Central memory CD4-positive, alpha-beta T cell (primary cell): ENCODE measurements around the gene PSRC1.
A peak's percentile ranks its signal among the peaks of the same experiment; 100 is the strongest.
"Not testable (repeated sequence)": the region's sequence is repeated elsewhere in the genome, so short reads cannot be mapped to it uniquely, and the experiment has no call there.

Experiments
- DNase-seq: peaks from one replicate; pipeline ENCODE4 v3.0.0; 2022

PSRC1 gene

DNA sequence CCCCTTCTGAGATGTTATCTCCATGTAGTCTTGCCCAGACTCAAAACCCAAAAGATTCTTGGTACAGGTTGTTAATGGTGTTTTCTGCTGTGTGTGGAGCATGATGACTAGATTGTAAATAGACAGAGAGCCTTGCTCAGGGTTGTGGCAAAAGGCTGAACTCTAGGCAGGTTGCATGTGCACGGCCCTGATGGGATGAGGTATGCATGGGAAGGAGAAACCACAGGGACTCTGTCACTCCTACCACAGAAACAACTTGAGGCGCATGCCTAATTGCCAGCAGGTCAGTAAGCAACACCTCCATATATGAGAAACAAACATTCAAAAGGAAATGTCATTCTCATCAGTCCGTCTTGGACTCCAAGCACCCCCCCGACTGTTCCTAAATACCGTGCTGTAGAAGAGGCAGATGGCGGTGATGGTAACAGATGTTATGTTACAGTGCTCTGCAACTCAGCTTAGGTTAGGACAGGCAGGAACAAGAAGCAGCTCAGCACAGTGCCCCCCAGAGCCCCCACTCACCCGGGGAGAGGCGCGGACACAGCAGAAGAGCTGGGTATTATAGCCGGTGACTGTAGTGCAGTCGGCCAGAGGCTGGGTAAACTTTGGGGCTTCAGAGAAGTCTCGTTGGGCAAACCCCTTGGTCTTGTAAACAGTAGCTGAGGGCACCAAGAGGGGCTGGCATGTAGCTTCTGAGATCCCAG is 12.9 kb upstream of the PSRC1 start:
- DNase-seq, result no peak

DNA sequence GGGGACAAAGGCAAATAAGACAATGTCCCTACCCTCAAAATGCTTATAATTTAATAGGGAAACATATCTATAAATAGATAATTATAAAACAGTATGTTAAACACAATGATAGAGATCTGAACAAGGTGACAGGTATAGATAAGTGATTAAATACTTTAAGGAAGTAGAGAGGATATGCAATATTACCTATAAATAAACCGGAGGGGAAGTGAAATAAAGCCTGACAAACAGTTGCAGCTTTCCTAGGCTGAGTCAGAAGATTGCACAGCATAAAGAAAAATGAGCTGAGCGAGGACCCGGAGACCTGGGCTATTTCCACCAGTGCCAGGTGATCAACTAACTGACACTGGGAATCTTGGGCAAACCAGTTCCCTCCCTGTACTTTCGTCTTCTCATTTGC is 11.5 kb upstream of the PSRC1 start:
- DNase-seq, result no peak

GRCh38 chr1:109293026-109293425 is 10.1 kb upstream of the PSRC1 start:
- DNase-seq, result no peak

DNA sequence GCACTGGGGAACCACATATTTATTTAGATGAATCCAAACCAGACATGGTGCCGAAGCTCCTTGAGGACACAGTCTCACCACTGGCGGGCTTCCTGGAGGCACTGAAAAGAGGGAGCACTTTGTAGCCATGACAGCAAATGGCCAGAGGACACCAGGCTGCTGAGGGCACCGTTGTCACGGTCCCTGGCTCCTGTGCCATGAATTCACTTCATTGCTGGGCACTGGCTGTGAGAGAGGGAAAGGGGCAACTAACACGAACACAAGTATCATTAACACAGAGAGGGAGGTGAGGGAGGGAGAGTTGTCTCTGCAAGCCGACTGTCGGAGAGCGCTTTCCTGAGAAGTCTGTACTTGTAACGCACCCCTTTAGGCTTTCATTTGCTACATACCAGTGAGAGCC is 9.4 kb upstream of the PSRC1 start:
- no peak for DNase-seq

- no peak for DNase-seq
These were observed 8.1 kb upstream of the PSRC1 start for GRCh38 chr1:109290998-109291397.

DNA sequence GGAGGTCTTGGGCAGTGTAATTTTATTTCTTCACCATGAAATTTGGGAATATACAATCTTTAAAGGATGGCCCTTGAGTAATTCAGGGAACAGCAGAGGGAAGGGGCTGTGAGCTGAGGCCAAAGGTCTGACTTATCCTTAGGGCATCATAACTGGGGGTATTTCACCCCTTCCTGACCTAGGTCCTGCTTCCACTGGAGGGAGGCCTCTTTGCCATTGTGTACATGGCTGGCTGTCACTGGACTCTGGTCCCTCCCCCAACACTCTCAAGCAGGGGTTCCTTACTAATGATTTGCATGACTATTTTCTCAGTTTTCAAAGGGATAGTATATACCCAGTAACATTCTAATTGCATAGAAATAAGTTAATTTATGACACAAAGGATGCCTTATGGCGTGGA is 7.2 kb upstream of the PSRC1 start:
- no peak for DNase-seq

- DNase-seq, result not testable (repeated sequence)
These were observed 3.8 kb upstream of the PSRC1 start for GRCh38 chr1:109286762-109287161.

DNA sequence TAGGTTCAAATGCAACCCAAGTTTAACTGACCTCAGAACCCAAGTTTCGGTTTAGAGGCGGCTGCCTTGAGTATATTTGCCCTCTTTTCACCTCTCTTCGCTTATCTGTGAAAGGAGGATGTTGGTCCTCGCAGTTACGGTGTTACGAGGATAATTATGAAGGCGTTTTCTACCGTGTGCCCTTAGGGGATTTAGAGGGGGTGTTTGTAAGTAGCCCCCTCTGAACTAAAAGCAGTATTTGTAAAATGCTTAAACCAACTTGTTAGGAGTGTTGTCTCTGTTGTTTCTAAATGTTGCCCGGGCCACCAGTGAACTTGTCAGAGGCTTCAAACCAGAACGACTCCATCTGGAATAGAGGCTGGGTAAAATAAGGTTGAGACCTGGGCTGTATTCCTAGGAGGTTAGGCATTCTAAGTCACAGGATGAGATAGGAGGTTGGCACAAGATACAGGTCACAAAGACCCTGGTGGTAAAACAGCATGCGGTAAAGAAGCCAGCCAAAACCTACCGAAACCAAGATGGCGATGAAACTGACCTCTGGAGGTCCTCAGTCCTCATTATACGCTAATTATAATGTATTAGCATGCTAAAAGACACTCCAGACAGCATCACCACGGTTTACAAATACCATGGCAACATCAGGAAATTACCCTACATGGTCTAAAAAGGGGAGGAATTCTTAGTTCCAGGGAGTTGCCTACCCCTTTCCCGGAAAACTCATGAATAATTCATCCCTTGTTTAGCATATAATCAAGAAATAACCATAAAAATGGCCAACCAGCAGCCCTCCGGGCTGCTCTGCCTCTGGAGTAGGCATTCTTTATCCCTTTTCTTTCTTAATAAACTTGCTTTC is 1.0 kb upstream of the PSRC1 start:
- no peak for DNase-seq

GRCh38 chr1:109282497-109282951 is 421 bp downstream of the PSRC1 start:
- DNase-seq, result no peak

DNA sequence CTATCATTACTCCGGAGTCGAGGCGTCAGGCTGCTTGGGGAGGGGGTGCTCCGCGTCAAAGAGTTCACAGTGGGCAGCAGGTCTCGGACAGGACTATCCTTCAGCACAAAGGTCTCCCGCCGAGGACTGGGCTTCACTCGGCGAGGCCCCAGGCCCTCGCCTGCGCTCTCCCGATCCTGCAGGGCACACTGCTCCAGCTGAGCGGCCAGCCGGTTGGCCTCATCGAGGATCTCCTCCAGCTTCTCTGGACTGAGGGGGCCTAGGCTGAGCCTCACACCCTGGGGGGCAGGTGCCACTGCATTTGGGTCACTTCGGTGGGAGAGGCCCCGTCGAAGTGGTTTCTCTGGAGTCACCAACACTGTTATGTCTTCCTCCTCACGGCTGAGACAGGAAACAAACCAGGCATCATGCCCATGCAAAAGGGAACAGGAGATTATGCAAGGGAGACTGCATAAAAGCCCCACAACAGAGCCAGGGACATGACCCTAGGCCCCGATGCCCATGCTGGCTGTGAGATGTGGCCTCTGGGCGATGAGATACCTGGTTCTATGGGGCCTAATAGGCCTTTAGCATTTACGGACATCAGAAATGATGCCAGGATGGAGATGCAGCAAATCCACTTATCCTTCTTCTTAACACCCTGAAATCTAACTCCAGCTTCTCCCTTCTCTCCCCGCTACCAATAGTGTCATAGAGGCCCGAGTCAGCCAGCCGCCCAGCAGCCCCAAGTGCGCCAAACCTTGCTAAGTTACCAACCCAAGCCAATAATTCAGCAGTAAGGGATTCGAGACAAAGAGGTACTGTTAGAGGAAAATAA is 1.1 kb downstream of the PSRC1 start:
- no peak for DNase-seq

- DNase-seq, result no peak
These were observed 2.1 kb downstream of the PSRC1 start for GRCh38 chr1:109280862-109281261.

GRCh38 chr1:109279615-109280278 is 3.2 kb downstream of the PSRC1 start:
- DNase-seq, result no peak

DNA sequence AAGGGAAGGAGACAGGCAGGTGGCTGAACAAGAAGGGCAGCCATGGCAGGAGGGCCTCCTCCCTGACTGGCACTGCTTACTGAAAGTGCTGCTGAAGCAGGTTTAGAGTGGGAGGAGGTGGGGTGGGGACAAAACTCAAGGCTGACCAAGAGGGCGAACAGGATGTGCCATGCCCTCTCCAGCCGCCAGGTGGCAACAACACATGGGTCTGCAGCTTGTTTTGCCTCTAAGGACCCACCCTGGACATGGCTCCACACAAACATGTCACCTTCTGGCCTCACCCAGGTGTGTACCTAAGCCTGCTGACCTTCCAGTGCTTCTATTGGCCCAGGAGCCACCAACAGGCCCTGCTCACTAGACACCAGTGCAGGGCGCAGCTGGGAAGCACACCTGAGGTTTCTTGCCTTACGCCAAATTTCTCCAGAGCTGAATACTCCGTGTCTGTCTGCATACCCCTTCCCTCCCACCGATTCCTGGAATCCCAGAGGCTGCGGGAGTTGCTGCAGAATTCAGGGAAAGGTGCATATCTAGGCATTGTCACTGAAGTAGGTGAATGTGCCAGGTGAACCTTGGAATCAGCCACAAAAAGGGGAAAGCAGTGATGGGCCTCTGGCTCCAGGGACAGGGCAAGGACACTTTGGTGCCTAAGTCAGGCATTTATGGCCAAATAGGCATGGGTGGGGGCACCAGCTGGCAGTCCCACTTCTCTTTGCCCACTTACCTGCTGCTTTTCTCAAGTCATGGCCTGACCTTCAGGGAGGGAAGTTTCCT is 5.3 kb downstream of the PSRC1 start:
- peak; percentile 27 for DNase-seq

DNA sequence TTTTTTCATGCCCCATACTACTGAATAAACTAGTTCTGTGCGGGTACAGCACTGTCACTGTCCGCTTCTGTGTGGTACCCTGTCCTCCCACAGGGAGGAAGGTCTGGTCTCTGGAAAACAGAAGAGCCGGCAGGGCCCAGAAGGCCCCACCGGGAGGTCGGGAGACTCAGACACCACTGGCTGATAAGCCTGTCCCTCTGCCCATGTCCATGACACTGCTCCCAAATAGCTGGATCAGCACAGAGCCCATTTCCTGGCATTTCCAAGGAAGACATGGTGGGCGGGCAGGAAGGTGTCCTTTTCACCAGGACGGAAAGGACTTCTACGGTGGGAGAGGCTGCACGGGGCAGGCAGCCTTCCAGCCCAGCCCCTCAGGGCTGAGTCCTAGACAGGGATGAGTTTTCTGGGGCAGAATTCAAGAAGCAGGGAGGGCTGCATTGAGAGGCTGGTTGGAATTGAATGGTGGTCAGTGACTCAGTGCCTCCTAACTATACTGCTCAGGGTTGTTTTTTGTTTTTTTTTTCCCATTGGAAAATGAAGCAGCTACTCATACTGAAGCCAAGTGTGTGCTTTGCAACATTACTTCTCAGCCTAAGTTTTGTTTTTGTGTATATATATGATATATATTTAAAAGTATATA is 7.1 kb downstream of the PSRC1 start:
- no peak for DNase-seq

DNA sequence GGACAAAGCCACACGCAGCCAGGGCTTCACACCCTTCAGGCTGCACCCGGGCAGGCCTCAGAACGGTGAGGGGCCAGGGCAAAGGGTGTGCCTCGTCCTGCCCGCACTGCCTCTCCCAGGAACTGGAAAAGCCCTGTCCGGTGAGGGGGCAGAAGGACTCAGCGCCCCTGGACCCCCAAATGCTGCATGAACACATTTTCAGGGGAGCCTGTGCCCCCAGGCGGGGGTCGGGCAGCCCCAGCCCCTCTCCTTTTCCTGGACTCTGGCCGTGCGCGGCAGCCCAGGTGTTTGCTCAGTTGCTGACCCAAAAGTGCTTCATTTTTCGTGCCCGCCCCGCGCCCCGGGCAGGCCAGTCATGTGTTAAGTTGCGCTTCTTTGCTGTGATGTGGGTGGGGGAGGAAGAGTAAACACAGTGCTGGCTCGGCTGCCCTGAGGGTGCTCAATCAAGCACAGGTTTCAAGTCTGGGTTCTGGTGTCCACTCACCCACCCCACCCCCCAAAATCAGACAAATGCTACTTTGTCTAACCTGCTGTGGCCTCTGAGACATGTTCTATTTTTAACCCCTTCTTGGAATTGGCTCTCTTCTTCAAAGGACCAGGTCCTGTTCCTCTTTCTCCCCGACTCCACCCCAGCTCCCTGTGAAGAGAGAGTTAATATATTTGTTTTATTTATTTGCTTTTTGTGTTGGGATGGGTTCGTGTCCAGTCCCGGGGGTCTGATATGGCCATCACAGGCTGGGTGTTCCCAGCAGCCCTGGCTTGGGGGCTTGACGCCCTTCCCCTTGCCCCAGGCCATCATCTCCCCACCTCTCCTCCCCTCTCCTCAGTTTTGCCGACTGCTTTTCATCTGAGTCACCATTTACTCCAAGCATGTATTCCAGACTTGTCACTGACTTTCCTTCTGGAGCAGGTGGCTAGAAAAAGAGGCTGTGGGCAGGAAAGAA is 8.1 kb downstream of the PSRC1 start:
- DNase-seq, result no peak

DNA sequence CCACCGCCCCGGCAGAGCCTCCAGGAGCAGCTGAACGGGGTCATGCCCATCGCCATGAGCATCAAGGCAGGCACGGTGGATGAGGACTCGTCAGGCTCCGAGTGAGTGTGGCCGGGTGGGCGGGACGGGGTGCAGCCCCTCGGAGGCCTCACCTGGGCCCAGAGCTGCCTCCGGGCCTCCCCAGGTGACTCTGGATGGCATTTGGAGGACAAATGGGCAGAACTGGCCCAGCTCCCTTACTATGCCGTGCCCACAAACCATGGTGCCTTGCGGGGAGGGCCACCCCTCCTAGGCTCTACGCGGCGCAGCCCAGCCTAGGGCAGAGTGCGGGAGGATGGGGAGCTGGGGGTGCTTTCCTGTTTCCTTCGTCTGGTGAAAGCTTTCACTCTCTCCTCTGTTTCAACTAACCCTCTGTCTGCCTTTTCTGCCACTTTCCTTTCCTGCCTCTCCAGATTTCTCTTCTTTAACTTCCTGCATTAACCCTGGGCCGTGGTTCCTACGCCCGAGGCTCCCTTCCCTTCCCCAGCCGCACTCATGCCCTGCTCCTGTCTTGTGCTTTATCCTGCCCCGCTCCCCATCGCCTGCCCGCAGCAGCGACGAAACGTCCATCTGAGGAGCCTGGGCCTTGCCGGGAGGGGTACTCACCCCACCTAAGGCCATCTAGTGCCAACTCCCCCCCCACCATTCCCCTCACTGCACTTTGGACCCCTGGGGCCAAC is 9.2 kb downstream of the PSRC1 start:
- no peak for DNase-seq

GRCh38 chr1:109272831-109273547 is 10.0 kb downstream of the PSRC1 start:
- DNase-seq, result no peak

GRCh38 chr1:109272021-109272799 is 10.7 kb downstream of the PSRC1 start:
- no peak for DNase-seq
